HL-60 (cell line): Measurements from ENCODE around the gene RPS3.
"Not testable (repeated sequence)": the region's sequence is repeated elsewhere in the genome, so short reads cannot be mapped to it uniquely, and the experiment has no call there.

Experiments used
- DNase-seq, 2 experiments: peaks; one replicate each; pipeline ENCODE4 v3.0.0-alpha.2; 2010 to 2020; ENCODE audit warnings: low read depth in 1 of 2, low spot score in 1 of 2
- H3K27ac ChIP-seq: fragments of 250-450 bp; sonication (Bioruptor Pico); replicated peaks from 2 replicates; pipeline ENCODE4 v1.5.1; 2020; ENCODE audit warnings: mild to moderate bottlenecking, moderate library complexity
- H3K27me3 ChIP-seq: fragments of 250-450 bp; sonication (Bioruptor Pico); 2 replicates; pipeline ENCODE4 v1.5.1; 2021; ENCODE audit warnings: mild to moderate bottlenecking, moderate library complexity; ENCODE audit not compliant: insufficient read depth, poor library complexity, severe bottlenecking
- H3K4me3 ChIP-seq: replicated peaks from 2 replicates; pipeline ENCODE4 v1.5.1; 2011; ENCODE audit warnings: mild to moderate bottlenecking, control low read depth, low read length; ENCODE audit not compliant: insufficient read depth
- GABPA ChIP-seq: IDR thresholded peaks from 2 replicates; pipeline ENCODE4 v1.6.1; 2012; ENCODE audit warnings: low read depth
- POLR2AphosphoS5 ChIP-seq: IDR thresholded peaks from 2 replicates; pipeline ENCODE4 v1.6.1; 2012; ENCODE audit warnings: low read depth
- REST ChIP-seq: IDR thresholded peaks from 2 replicates; pipeline ENCODE4 v1.6.1; 2012; ENCODE audit warnings: low read depth; ENCODE audit not compliant: insufficient replicate concordance
- SPI1 ChIP-seq: IDR thresholded peaks from 2 replicates; pipeline ENCODE4 v1.6.1; 2012; ENCODE audit warnings: low read depth, mild to moderate bottlenecking, borderline replicate concordance
- TF ChIP-seq, protein P1 (sequence below): IDR thresholded peaks from one replicate; pipeline ENCODE4 v1.5.1; 2011; ENCODE audit warnings: low read length, control low read depth, inconsistent platforms; ENCODE audit not compliant: insufficient read depth

RPS3 gene

DNA sequence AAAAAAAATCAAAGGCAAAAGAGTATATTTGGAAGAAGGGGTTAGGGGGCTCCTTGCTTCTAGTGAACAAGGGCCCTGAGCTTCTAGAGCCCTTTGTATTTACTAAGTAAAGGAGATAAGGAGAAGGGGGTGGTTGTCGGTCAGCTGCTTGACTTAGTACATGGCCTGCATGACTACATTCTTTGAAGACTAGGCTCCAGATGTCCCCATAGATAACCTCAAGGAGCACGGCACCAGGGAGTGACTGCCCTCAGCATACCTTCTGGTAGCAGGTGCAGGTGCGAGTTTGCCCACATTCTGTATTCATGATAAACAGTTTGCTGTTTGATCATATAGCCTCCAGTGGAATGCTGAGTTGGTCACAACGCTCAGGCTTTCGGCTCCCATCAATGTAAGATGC, 32.5 kb upstream of the RPS3 start:
- not testable (repeated sequence) for H3K27ac ChIP-seq, DNase-seq, H3K27me3 ChIP-seq, H3K4me3 ChIP-seq

- Histone ChIP-seq H3K27me3 (no peaks in the 10 kb centered on the region), H3K4me3 (no peak overlapping the region), H3K27ac (peak overlapping the region; percentile 22)
- TF ChIP-seq GABPA: peak; percentile 71
- TF ChIP-seq, protein P1, sequence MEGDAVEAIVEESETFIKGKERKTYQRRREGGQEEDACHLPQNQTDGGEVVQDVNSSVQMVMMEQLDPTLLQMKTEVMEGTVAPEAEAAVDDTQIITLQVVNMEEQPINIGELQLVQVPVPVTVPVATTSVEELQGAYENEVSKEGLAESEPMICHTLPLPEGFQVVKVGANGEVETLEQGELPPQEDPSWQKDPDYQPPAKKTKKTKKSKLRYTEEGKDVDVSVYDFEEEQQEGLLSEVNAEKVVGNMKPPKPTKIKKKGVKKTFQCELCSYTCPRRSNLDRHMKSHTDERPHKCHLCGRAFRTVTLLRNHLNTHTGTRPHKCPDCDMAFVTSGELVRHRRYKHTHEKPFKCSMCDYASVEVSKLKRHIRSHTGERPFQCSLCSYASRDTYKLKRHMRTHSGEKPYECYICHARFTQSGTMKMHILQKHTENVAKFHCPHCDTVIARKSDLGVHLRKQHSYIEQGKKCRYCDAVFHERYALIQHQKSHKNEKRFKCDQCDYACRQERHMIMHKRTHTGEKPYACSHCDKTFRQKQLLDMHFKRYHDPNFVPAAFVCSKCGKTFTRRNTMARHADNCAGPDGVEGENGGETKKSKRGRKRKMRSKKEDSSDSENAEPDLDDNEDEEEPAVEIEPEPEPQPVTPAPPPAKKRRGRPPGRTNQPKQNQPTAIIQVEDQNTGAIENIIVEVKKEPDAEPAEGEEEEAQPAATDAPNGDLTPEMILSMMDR: no peak
- no peak for TF ChIP-seq POLR2AphosphoS5
- TF ChIP-seq SPI1: peak; percentile 90
- TF ChIP-seq REST: no peak
- peak; percentile 72 to 83 for DNase-seq
Observed at GRCh38 chr11:75369560-75370255, 29.6 kb upstream of the RPS3 start.

DNA sequence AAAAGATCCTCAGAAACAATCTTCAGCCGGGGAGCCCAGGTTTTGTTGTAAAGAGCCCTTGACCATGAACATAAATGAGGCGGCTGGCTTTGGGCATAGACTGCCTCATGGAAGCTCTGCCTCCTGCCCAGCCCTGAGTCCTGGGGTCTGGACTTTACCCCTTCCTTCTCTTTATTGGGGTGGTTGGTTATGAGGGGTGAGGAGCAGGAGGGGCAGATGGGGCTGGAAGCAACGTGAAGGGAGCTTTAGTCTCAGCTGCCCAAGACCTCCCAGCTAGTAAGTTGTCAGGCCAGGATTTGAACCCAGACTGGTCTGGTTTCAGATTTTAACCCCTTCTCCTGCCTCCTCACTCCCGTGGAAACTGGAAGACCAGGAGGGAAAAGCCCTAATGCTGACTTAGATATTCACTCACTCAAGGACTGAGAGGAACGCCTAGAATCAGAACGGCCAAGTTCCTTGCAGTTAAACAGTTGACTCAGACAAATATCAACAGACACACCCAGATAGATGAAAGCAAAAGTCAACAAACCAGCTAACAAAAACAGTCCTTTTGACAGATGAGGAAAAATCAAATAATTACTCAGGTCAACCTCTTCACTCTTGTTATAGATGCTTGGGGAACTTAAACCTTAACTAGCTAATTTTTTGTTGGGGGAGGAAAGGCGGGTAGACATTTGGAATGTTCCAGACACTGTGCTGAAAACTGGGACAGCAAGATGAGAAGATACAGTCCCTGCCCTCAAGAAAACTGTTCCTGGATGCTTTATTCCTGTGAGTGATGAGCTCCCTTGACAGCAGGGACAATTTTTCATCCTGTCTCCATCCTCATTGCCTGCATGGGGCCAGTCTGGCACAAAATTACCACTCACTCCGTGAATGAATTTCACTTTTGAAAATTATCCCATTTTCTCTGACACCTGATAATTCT, 27.1 kb upstream of the RPS3 start:
- Histone ChIP-seq H3K27ac (no peak overlapping the region), H3K4me3 (no peak overlapping the region), H3K27me3 (no peaks in the 10 kb centered on the region)
- TF ChIP-seq SPI1: no peak
- TF ChIP-seq POLR2AphosphoS5: no peak
- no peak for TF ChIP-seq REST
- TF ChIP-seq, protein P1: no peak
- no peak for TF ChIP-seq GABPA
- DNase-seq: no peak

DNA sequence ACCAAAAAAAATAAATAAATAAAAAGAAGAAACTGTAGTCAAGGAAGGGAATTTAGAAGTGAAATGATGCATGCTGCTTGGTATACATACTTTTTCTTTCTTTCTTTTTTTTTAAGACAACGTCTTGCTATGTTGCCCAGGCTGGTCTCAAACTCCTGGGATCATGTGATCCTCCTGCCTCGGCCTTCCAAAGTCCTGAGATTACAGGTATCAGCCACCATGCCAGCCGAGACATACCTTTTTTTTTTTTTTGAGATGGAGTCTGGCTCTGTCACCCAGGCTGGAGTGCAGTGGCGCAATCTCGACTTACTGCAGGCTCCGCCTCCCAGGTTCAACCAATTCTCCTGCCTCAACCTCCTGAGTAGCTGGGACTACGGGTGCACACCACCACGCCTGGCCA, 26.1 kb upstream of the RPS3 start:
- Histone ChIP-seq H3K27me3 (no peaks in the 10 kb centered on the region), H3K4me3 (no peak overlapping the region), H3K27ac (no peak overlapping the region)
- DNase-seq: no peak
- no peak for TF ChIP-seq REST
- no peak for TF ChIP-seq POLR2AphosphoS5
- TF ChIP-seq, protein P1: no peak
- no peak for TF ChIP-seq SPI1
- no peak for TF ChIP-seq GABPA
